Fibroblast of skin of left quadriceps (primary cell): ENCODE measurements around the gene SUCLA2.
A peak's percentile ranks its signal among the peaks of the same experiment; 100 is the strongest.
"Not testable (repeated sequence)": the region's sequence is repeated elsewhere in the genome, so short reads cannot be mapped to it uniquely, and the experiment has no call there.

ENCODE experiments used
- DNase-seq, 2 experiments: peaks; one replicate each; pipeline ENCODE4 v3.0.0-alpha.2; 2013; ENCODE audit warnings: low read depth in 2 of 2

Gene SUCLA2

GRCh38 chr13:47991859-47992258 lies 9.2 kb downstream of the SUCLA2 start:
- no peak for DNase-seq

- no peak for DNase-seq
Measured at GRCh38 chr13:47990920-47991466, 10.1 kb downstream of the SUCLA2 start.

DNA sequence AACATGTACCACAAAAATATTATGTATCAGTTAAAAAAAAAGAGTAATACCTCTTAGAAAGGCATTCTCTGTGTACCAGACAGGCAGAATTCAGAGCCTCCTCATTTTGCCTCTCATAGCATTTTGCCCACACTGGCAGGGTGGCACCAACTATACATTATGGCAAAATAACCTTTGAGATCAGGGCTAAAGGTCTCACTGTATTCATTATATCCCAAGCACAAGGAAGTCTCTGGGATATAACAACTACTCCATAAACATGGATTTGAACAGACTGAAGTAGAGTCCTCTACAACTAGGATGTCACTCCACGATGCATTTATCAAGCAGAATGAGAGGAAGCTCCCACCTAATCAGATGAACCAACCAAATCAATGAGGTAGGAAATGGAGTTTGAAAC lies 10.6 kb downstream of the SUCLA2 start:
- DNase-seq, result no peak

- DNase-seq, result no peak
Measured at GRCh38 chr13:47983070-47983469, 18.0 kb downstream of the SUCLA2 start.

DNA sequence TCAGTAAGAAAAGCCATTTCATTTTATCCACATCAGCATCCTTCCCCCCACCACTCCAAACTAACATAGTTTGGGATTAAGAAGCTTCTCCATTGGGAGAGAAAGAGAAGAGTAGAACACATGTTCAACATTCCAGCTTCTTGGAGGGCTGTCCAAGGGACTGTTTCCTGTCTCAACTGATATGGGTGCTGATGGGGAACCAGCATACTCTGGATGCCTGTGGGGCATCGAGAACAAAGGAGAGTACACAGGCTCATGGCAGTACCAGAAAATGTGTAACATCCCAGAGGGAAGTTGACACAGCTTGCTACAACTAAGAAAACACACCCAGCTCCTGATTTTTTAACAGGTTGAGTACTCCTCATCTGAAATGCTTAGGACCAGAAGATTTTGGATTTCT lies 24.7 kb downstream of the SUCLA2 start:
- no peak for DNase-seq

- no peak for DNase-seq
Measured at GRCh38 chr13:47964863-47965262, 36.2 kb downstream of the SUCLA2 start.

DNA sequence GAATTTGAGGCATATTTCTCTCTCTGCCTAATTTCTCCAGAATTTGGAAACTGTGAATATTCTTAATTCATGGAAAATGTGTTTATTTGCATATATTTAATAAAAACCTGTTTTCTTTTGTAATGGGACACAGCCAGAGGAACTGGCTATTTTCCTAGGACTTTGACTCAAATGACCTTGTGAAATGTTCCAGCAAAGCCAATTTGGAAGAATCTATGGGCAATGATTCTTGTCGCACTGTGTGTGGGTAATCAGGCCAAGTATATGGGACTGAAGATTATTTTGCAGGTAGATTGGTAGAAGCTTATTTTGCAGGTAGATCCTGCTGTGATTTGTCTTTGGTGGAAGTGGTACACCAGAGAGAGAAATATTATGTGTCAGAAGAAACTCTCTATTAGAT lies 38.8 kb downstream of the SUCLA2 start:
- no peak for DNase-seq

DNA sequence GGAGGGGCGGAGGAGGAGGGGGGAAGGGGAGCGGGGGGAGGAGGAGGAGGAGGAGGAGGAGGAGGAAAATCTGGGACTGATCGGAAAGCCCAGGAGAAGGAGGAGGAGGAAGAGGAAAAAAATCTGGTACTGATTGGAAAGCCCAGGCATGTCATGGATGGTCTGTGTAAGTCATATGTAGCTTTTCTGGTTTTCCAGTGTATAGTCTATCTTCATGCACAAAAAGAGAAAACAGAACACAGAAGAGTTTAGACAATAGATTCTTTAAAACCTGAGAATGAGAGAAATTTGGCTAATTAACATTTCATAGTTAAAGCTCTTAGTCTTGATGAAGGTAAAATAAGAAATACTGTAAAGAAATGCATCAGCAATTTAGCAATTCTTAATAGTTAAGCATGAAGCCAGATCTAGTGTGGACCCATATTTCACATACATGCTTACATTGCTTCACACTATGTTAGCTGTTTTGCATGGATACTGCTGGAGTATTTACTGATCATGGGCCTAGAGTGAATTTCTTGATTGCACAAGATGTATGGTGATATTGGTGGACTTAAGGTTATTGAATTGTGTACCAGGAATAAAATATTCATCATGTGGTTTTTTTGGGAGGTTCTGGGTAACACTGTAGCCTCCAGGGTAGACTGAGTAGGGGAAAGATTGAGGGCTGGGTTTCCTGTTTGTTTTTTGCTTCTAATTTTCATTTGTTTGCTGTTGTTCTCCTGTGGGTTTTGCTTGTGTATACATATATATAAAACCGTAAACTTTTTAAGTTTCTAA lies 41.4 kb downstream of the SUCLA2 start:
- no peak for DNase-seq

GRCh38 chr13:47957073-47957472 lies 44.0 kb downstream of the SUCLA2 start:
- no peak for DNase-seq

- no peak for DNase-seq
Measured at GRCh38 chr13:47955836-47956235, 45.2 kb downstream of the SUCLA2 start.

DNA sequence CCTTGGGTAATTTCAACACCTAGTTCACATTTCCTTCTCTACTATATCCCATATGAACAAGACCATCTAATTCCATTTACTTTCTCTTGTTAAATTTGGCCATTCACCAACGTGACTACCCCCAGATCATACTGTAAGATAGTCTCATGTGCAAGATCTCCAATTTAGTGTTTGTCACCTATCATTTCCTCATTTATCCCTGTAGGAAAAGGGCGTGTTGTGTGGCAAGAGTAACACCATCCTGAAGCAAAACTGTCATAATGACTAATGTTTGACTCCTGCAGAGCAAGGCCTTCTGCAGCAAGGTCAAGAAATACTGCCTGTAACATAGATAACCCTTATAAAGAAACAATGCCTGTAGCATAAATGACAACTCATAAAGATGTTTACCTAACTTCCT lies 51.3 kb downstream of the SUCLA2 start:
- no peak for DNase-seq

GRCh38 chr13:47945738-47946137 lies 55.3 kb downstream of the SUCLA2 start:
- peak; percentile 44 for DNase-seq

DNA sequence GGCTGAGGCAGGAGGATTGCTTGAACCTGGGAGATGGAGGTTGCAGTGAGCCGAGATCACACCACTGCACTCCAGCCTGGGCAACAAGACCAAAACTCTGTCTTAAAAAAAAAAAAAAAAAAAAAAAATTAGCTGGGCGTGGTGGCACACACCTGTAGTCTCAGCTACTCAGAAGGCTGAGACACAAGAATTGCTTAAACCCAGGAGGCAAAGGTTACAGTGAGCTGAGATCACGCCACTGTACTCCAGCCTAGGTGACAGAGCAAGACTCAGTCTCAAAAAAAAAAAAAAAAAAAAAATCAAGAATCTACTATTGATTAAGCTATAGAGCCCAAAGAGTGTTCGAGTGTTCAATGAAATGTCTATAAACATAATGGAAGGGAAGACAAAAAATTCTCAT lies 55.9 kb downstream of the SUCLA2 start:
- not testable (repeated sequence) for DNase-seq

DNA sequence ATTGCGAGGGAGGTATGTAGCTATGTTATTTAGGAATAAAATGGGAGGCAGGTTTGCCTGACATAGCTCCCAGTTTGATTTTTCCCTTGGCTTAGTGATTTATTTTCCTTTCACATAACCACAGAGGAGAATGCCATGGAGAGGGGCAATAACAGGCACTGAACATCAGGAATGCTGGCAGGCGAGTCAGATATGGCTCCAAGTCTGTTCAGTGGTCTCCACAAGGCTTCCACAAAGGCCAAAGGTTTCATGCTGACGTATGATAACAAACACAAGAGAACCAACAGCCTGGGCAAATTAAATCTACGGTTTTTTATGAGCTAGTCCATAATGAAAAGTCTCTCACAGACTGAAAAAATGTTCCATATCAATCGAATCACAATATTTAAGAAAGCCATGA lies 66.7 kb downstream of the SUCLA2 start:
- no peak for DNase-seq

- DNase-seq, result no peak
Measured at GRCh38 chr13:47932950-47933923, 67.8 kb downstream of the SUCLA2 start.

DNA sequence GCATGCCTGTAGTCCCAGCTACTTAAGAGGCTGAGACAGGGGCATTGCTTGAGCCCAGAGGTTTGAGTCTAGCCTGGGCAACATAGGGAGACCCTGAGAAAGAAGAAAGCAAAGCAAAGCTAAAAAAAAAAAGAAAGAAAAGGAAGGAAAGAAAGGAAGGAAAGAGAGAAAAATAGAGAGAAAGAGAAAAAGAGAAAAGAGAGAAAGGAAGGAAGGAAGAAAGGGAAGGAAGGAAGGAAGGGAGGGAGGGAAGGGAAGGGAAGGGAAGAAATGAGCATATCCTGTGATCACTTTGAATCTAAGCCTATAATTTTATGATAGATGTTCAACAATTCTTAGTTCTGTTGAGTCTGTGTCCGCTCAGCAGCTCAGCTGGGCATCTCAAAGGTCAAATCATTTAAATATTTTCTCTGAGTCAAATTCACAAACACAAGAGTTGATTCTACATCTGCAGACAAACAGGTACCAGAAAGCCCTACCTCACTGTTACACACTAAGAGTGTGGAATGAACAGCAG lies 70.4 kb downstream of the SUCLA2 start:
- no peak for DNase-seq

DNA sequence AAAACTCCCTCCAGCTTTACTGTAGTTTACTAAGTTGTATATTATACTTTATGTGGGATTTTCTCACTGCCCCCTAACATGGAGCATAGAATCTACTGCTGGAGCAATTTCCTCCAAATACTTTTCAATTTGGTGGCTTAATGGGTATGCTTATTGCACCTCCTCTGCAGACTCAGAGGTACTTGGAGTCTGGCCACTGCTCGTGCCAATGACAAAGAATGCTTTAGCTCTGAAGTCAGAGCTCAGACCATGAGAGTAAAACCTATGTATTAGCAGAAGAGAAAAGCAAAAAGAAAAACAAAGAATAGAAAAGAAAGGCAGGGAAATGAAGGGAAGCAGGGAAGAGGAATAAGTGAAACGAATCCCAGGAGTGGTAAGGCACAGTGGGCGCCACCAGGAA lies 71.9 kb downstream of the SUCLA2 start:
- no peak for DNase-seq

- DNase-seq, result no peak
Measured at GRCh38 chr13:47917022-47917574, 84.0 kb downstream of the SUCLA2 start.

GRCh38 chr13:47908197-47908902 lies 92.7 kb downstream of the SUCLA2 start:
- no peak for DNase-seq

DNA sequence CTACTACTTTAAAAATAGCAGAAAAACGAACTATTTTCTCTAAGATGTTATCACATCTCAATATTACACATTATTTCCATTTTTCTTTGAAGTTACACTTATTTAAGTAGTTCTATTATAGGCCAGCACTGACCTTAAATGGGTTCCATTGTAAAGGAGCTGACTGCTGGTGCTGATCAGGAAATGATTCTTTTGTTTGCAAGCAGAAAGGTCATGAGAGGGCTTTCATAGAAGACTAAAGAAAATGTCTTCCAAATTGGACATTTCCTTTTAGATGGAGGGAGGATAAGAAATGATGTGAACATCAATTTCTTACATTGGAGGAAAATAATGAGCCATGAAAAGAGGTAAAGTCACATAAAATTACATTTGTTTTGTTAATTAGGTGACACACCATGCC lies 96.2 kb downstream of the SUCLA2 start:
- DNase-seq, result no peak

- no peak for DNase-seq
Measured at GRCh38 chr13:47904241-47904640, 96.8 kb downstream of the SUCLA2 start.
